ENCODE results near the gene HSD11B1.

The HSD11B1 gene

DNA sequence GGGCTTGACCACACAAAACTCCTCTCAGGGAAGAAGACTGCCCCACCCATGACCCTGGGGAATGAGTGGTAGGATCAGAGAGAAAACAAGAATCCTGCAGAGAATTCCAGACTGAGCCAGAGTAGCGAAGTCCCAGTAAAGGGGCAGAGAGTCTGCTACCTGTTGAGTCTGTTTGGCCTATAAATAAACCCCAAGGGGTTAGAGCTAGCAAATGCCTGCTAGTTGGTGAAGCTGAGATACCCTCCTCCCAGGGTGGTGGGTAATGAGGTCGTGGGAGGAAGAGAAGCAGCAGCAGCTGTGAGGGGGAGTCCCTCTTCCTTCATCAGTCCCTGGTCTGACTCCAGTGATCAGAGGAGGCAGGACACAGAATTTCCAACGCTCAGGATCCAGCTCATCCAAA lies 53.8 kb downstream of the HSD11B1 start:
- DNase-seq, result no peak

DNA sequence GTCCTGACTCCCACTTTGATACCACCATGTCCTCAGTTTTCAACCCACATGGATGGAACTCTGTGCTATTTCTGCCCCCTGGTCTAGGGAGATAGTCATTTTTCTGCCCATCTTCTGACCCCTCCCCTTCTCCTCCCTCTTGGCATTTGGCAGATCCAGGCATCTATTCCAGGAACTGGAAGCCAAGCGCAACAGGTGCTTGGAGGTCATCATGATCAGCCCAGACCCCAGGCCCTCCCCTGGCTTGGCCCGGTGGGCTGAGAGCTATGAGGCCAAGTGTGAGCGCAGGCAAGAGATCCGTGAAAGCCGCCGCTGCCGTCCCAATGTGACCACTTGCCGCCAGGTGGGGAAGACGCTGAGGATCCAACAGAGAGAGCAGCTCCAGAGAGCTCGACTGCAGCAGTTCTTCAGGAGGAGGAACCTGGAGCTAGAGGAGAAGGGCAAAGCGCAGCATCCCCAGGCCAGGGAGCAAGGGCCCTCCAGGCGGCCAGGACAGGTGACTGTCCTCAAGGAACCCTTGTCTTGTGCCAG lies 55.2 kb downstream of the HSD11B1 start:
- DNase-seq, result no peak

DNA sequence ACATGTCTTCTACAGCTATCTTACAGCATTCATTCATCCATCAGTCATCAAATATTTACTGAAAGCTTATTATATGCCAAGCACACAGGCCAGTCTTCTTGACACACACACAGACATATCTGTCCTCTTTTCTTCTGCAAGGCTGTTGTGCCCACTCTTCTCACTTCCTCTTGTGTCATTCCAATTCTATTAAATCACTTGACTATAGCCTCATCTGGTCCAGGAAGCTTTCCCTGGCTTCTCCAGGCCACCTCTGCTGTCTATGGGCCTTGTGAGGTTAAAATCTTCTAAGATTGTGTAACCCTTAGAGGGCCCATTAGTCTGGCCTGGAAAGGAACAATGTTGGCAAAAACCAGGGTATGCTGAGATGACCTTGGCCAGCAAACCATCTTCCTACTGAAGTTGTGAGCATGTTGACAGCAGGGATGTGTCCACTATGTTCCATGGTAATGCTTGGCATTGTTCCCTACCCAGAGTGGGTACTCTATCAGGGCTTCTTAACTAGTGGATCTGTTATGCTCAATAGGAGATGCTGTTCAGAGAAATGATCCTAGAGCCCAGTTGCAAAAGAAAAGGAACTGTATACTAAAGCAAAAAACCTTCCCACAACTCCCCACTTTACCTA lies 56.5 kb downstream of the HSD11B1 start:
- DNase-seq, result peak; percentile 66

DNA sequence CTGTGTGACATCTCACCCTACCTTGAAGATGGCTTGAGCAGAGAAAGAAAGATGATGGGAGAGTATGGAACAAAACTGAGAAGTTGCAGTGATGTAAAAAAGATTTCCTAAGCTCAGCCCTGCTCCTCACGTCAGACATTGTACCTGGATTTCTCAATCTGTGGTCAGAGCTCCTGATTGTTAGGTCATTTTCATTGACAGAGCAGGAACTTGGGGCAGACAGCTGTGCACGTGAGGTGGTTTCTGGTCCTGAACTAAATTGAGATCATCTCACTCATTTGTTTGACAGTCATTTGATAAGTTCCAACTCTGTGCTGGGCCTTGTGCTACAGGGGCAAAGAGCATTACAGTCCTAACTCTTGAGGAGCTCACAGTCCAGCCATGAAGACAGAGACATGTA lies 61.4 kb downstream of the HSD11B1 start:
- DNase-seq, result no peak

DNA sequence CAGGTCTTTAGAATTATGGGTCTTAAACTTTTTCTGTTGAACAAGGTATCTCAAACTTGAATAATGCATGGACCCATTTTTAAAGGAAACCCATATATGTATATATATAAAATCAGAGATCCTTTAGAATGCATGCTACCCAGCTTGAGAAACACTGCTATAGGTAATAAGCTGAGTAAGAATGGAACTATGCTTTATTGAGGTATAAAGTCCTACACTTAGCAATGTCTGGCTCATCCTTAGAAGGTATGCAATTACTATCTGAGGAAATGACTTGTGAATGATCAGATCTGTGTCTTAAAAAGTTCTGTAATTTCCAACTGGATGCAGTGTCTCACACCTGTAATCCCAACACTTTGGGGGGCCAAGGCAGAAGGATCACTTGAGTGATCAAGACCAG lies 62.5 kb downstream of the HSD11B1 start:
- DNase-seq, result no peak

DNA sequence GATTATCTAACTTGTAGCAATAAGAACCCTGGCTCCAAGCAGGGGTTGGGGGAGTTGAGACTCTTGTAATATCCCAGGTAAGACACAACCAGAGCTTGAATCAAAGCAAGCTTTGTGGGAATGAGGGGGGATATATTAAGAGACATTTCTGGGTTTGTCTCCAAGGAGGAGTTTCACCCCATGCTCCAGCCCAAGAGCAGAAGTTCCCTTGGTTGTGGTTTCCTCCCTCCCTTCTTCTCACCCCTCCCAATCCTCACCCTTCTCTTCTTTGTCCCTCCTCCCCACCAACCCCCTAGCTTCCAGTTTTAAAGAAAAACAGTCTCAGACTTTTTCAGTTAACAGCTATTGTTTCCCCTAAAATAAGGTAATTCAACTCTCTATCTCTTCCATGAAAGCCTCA lies 63.1 kb downstream of the HSD11B1 start:
- peak; percentile 77 for DNase-seq

DNA sequence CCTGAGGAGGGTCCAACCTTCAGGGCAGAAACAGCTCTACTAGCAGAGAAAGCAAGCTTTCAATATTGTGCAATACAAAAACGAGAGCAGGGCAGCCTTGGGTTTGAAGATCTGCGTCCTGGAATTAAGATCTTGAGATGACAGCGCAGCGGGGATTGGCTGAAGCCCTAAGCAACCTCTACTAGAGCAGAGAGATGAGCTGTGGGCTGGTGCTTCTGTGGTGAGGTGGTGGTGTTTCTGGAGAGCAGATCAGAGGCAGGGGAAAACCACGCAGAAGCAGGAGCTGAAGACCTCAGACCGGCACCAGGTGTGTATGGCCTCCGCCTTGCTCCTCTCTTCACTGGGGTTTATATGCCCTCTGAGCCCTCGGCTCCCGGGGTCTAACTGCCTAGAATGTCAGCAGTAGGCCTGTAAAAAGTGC lies 63.7 kb downstream of the HSD11B1 start:
- peak; percentile 96 for DNase-seq

DNA sequence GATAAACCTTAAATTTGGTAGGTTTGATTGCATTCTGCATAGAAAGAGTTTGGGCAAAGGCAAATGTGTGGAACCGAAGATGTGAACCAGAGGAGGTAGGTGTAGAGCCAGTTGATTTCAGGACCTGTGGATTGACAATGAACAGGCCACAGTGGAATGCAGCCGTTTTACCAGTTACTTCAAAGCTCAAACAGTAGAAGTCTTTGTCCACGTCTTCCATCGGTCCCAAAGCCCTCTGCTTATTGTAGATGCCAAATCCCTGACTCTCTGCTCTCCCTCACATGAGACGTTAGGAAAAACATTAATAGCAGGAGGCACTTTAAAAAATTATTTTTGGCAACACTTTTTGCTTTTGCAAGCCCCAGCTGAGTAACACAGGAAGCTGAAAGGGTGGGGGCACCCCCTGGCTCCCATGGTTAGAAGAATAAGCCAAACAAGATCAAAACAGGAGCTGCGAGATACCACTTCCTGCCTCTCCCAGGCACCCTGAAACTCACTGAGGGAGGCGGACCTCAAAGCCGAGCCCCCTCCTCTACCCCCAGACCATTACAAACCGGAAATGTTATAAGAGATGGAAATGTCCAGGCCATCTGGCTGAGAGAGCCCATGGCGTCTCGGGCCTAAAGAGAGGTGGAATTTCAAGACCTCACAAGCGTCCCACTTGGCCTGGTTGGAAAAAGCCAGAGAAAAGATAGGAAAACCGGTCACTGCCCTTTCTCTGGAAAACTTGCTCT lies 64.7 kb downstream of the HSD11B1 start:
- peak; percentile 91 for DNase-seq

DNA sequence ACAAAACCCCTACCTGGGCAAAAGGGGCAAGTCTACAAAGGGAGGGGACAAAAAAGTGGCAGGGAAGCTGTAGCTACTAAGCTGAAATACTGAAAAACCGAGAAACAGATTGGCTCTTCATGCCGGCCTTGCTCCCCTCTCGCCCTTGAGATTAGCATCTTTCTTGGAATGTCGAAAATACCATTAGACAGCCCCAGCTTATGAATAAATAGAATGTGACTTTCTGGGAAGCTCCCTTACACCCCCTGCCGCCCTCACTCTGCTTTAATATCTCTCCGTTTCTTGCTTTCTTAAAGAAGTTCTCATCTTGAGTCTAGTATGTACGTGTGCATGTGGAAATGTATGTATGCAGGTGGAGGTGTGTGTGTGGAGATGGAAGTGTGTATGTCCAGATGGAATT lies 65.3 kb downstream of the HSD11B1 start:
- DNase-seq, result peak; percentile 60

DNA sequence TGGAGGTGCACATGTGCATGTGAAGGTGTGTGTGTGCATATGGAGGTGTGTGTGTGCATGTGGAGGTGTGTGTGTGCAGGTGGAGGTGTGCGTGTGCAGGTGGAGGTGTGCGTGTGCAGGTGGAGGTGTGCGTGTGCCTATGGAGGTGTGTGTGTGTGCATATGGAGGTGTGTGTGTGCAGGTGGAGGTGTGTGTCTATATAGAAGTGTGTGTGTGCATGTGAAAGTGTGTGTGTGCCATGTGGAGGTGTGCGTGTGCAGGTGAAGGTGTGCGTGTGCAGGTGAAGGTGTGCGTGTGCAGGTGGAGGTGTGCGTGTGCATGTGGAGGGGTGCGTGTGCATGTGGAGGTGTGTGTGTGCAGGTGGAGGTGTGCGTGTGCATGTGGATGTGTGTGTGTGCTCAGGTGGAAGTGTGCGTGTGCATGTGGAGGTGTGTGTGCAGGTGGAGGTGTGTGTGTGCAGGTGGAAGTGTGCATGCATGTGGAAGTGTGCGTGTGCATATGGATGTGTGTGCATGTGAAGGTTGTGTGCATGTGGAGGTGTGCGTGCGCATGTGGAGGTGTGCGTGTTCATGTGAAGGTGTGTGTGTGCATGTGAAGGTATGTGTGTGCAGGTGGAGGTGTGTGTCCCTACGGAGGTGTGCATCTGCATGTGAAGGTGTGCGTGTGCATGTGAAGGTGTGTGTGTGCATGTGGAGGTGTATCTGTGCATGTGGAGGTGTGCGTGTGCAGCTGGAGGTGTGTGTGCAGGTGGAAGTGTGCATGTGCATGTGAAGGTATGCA lies 66.2 kb downstream of the HSD11B1 start:
- DNase-seq, result no peak

DNA sequence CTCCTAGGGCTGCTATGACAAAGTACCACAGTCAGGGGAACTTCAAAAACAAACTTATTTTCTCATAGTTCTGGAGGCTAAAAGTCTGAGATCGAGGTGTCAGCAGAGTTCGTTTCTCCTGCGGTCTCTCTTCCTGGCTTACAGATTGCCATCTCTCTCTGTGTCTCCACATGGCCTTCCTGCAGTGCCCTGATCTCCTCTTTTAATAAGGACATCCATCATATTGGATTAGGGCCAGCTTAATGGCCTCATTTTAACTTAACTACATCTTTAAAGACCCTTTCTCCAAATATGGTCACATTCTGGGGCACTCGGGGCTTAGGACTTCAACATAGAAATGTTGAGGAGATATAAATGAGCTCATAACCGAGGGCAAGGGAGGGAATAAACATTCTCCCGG lies 67.5 kb downstream of the HSD11B1 start:
- no peak for DNase-seq

DNA sequence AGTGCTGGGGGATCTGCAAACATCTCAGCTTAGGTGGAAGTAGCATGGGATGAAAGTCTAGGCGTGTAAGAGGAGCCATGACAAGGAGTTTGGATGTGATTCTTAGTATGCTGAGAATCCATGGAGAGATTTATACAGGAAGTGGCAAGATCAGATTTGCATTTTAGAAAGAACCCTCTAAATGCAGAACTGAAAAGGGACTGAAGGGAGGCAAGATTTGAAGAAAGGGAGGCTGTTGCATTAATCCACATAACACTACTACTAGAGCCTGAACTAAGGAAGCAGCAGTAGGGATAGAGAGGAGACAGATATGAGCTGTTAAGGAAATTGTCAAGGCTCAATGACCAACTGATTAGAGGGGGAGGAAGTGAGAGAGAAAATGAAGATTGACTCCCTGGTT lies 69.9 kb downstream of the HSD11B1 start:
- peak; percentile 63 for DNase-seq

DNA sequence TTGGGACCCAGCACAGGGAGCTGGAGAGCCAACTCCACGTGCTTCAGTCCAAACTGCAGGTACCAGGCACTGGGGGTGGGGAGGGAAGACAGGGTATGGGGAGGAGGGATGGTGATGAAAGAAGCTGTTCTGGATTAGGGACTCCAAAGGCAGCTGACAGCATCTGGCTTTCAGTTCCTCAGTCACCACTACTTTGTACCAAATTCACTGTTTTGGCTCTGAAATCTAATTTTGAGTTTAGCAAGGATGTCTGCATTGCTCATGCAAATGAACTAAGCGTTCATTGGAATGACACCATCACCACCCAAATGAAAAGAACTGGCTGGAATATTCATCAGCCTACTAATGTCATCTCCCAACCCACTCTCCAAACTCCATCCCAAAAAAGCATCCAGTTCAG lies 71.0 kb downstream of the HSD11B1 start:
- peak; percentile 73 for DNase-seq

DNA sequence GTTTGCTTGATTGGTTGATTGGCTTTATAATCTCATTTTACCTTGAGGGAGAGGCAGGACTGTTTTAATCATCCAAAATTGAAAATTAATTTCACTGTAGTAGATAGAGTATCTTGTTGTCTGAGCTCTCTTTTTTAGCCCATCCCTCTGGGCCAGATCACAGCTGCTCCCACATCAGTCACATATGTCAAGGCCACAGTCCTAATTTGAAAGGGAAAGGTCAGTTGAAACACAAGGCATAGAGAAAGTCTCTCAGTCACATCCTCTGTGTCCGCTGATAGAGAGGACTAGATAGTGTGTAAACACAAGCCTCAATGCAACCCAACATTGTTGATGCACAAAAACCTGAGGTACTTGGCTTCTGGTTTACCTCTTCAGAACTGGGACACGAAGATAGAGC lies 72.9 kb downstream of the HSD11B1 start:
- no peak for DNase-seq

DNA sequence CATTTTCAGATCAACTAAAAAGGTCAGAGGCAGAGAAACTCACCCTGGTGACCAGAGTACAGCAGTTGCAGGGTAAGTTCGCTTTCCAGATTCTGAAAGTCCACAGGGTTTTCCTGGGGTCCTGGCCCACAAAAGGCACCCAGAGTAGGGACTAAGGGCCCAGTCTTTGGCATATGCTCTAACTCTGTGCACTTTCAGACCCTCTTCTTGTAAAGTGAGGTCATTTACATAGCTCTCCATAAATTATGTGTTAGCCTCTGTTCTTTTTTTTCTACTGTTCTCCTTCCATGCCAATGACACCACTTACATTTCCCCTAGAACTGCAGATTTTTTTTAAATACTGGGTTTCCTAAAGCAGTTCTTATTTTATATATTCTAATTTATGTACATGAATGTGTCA lies 73.5 kb downstream of the HSD11B1 start:
- no peak for DNase-seq

DNA sequence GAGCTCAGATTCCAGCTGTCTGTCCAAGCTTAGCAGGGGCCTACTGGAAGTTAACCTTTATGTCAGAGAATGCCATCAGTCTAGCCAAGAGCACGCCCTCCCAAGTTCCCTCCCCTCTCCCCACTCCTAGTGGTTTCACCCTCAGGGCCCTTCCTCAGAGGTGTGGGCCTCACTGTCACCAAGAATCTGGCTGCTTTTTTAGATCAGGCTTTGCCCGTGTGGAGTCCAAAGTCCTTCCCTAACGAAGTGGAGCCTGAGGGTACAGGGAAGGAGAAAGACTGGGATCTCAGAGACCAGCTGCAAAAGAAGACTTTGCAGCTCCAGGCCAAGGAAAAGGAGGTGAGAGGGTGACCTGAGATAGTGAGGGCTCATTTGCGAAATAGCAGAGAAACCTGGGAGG lies 75.6 kb downstream of the HSD11B1 start:
- DNase-seq, result no peak

DNA sequence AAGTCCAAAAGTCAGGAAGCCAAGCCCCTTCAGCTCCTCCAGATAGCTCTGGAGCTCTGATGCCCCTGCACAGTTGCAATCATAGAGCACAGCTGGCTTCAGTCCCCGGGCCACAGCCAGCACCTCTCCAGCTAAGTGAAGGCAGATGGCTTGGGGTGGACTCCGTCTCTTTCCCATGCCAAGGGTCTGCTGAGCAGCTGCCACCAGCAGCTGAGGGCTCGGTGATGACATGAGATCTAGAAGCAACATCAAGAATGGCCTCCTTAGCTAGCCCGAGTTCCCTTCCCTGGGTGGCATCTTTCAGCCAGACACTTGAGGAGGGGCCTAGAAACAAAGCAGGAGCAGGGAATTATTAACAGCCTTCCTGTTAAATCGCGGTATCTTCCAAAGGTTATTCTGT lies 78.7 kb downstream of the HSD11B1 start:
- no peak for DNase-seq
